GM10248 (cell line): ENCODE data around the gene UNC5C.

Source experiments
- CTCF ChIA-PET: fragments of 300-600 bp; sonication (Branson Sonifier 250); formaldehyde crosslinking; extraction: SDS; loops from one replicate; lab custom pipeline; 2021; ENCODE audit warnings: antibody characterized with exemption; lab: Yijun Ruan, JAX
- POLR2A ChIA-PET: fragments of 350-650 bp; sonication (Branson Sonifier 250); formaldehyde crosslinking; extraction: SDS; loops from one replicate; lab custom pipeline; 2020; ENCODE audit warnings: antibody characterized with exemption; lab: Yijun Ruan, JAX
- DNase-seq: peaks from one replicate; pipeline ENCODE4 v3.0.0; 2012; ENCODE audit errors: extremely low spot score
- TF ChIP-seq, protein P1 (sequence below): IDR thresholded peaks from 2 replicates; pipeline ENCODE4 v1.5.1; 2012; ENCODE audit warnings: mild to moderate bottlenecking, low read depth; ENCODE audit errors: extremely low read depth, missing control alignments, control extremely low read depth

UNC5C gene

DNA sequence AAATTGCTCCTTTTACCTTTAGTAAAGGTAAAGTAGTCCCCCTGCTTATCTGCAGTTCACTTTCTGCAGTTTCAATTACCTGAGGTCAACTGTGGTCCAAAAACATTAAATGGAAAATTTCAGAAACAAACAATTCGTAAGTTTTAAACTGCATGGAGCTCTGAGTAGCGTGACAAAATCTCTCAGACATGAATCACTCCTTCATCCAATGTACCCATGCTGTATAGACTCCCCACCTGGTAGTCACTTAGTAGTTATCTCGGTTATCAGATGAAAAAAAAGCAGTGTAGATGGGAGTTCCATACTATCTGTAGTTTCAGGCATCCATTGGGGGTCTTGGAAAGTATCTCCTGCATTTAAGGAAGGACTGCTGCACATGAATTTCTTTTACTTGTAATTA, 7.7 kb downstream of the UNC5C start:
- ChIA-PET POLR2A (no interaction called here), CTCF (no interaction called here)
- TF ChIP-seq, protein P1, sequence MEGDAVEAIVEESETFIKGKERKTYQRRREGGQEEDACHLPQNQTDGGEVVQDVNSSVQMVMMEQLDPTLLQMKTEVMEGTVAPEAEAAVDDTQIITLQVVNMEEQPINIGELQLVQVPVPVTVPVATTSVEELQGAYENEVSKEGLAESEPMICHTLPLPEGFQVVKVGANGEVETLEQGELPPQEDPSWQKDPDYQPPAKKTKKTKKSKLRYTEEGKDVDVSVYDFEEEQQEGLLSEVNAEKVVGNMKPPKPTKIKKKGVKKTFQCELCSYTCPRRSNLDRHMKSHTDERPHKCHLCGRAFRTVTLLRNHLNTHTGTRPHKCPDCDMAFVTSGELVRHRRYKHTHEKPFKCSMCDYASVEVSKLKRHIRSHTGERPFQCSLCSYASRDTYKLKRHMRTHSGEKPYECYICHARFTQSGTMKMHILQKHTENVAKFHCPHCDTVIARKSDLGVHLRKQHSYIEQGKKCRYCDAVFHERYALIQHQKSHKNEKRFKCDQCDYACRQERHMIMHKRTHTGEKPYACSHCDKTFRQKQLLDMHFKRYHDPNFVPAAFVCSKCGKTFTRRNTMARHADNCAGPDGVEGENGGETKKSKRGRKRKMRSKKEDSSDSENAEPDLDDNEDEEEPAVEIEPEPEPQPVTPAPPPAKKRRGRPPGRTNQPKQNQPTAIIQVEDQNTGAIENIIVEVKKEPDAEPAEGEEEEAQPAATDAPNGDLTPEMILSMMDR: no peak
- DNase-seq: no peak

DNA sequence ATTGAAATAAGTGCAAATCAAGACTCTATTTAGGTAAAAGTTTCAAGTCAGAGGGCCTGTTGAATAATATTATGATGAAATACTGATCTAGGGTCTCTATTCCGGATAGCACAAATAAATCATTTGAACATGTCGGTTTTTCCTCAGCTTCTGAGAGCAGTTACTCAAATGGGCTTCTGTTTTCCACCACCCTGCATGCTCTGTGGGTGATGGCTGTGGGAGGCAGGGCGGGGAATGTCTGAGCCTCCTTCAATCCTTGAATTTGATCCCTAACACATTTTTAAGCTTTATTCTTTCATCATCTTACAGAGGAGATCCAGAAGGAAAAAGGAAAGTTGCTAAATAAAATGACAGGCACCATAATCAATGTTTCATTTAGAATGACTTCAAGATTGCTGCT, 8.5 kb downstream of the UNC5C start:
- DNase-seq: no peak
- ChIA-PET POLR2A (no interaction called here), CTCF (interaction anchor here (1.5 kb wide), 1 partner anchor 27 kb away, joined by 4 read pairs; no protein-coding TSS in a partner anchor)
- TF ChIP-seq, protein P1: no peak

DNA sequence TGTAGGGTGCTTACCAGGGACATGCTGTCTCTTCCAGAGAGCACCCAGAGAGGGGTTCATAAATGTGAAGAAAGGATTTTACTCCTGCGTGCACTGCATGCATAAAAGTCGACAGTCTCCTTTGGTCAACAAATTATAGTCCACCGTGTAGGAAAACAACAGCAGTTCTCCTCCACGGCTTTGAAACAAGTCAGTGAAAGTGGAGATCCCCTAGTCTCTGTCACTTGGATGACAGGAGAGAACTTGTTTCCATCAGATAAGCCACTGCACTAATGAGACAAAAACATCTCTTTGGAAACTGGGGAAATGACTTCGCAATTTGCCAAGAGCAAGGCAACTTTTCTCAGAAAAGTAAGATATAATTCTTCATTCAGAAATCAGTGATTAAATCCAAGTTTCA, 9.7 kb downstream of the UNC5C start:
- CTCF ChIA-PET: interaction anchor here (1.5 kb wide), 1 partner anchor 26 kb away, joined by 4 read pairs; no protein-coding TSS in a partner anchor
- DNase-seq: no peak
- TF ChIP-seq, protein P1: no peak
- POLR2A ChIA-PET: no interaction called here

DNA sequence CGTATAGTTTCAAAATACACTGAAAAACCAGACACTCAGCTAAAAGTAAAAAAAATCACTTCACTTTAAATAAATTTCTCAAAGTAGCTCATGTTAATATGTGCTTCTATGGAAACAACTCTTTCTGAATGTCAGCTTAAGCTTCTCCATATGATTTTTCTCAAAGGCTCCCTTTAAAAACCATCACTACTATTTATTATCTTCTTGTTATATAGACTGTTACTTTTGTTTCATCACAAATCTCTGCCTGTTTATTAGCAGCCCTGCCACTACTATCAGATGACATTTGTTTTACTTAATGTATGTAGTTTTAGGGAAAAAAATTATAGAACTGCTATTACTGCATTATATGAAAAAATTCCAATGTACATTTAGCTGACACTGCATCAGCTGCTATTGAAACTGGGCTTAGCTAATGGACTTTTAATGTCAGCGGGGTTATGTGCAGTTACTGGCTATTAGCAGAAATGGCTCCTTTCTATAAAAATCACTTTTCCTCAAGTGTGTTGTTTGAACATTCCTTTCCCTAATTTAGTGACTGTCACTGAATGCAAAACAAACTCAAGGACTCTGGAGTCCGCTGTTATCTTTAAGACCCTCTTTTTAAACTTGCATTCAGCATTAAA, 10.8 kb downstream of the UNC5C start:
- ChIA-PET POLR2A (no interaction called here), CTCF (interaction anchor here (0.5 kb wide), 1 partner anchor 9 kb away, joined by 3 read pairs; no protein-coding TSS in a partner anchor)
- no peak for DNase-seq
- TF ChIP-seq, protein P1: no peak

DNA sequence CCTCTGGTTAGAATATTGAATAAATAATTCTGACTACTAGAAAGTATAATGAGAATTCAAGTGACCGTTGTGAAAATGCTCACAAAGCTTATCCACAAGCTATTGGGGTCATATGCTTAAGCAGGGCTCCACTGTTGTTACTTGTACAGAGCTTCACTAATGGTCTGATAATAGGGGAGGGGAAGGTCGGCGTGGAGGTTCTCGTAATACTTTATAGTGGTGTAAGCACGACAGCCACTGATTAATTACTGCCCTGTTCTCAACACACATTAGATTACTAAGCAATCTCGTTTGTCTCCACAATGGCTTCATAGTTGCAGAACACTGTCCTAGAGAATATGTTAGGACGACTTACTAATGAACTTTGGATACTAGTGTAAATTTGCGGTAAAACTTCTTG, 11.6 kb downstream of the UNC5C start:
- ChIA-PET POLR2A (no interaction called here), CTCF (no interaction called here)

DNA sequence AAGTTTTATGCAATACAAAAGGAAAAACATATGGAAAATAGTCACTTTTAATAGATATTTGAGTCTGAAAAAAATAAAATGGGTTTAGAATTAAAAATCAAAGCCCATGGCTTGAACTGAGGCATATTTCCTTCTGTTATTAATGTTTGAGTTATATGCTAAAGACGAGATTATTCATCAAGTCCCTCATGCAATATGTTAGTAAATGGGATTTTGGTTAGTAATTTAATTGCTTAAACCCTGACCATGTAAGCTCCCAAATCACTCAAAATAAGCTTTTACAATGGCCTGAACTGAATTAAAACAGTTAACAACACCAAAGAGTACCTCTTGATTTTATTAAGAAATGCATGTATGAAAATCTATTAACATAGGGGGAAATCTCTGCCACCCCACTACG, 12.1 kb downstream of the UNC5C start:
- POLR2A ChIA-PET: no interaction called here
- CTCF ChIA-PET: no interaction called here
- DNase-seq: no peak
- TF ChIP-seq, protein P1: no peak

More for the DNA sequence above, 11.6 kb downstream of the UNC5C start:
- DNase-seq: no peak
- TF ChIP-seq, protein P1: no peak
